Measurements from ENCODE around the gene MUCL3.
A peak's percentile ranks its signal among the peaks of the same experiment; 100 is the strongest.
"Not testable (repeated sequence)": the region's sequence is repeated elsewhere in the genome, so short reads cannot be mapped to it uniquely, and the experiment has no call there.

The MUCL3 gene

GRCh38 chr6:30914854-30915590 is 25.8 kb upstream of the MUCL3 start:
- no peak for TF ChIP-seq ZFX (IDR thresholded peaks at IDR 0.05)
- TF ChIP-seq, protein P1, sequence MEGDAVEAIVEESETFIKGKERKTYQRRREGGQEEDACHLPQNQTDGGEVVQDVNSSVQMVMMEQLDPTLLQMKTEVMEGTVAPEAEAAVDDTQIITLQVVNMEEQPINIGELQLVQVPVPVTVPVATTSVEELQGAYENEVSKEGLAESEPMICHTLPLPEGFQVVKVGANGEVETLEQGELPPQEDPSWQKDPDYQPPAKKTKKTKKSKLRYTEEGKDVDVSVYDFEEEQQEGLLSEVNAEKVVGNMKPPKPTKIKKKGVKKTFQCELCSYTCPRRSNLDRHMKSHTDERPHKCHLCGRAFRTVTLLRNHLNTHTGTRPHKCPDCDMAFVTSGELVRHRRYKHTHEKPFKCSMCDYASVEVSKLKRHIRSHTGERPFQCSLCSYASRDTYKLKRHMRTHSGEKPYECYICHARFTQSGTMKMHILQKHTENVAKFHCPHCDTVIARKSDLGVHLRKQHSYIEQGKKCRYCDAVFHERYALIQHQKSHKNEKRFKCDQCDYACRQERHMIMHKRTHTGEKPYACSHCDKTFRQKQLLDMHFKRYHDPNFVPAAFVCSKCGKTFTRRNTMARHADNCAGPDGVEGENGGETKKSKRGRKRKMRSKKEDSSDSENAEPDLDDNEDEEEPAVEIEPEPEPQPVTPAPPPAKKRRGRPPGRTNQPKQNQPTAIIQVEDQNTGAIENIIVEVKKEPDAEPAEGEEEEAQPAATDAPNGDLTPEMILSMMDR (conservative IDR thresholded peaks at IDR 0.05): no peak
- H3K27ac ChIP-seq: peak overlapping the region; percentile 88

DNA sequence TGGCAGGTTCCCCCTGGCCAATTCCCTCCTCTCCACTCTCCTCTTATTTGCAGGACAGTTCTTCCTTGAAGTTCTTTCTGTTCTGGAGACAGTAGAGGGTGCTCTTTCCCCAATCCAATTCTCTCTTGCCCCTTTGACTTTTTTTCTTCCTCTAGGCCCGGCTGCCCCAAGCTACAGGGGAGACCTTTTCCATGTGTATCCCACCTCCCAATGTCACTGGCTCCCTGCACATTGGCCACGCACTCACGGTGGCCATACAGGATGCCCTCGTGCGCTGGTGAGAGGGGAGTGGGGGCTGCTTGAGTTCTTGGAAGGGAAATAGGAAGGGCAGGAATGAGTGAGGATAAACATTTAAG is 25.2 kb upstream of the MUCL3 start:
- TF ChIP-seq, protein P1 (conservative IDR thresholded peaks at IDR 0.05): peak; percentile 84
- TF ChIP-seq ZFX (IDR thresholded peaks at IDR 0.05): no peak
- H3K27ac ChIP-seq: peak overlapping the region; percentile 88

GRCh38 chr6:30917041-30917440 is 23.7 kb upstream of the MUCL3 start:
- TF ChIP-seq, protein P1 (conservative IDR thresholded peaks at IDR 0.05): no peak
- TF ChIP-seq ZFX (IDR thresholded peaks at IDR 0.05): no peak
- H3K27ac ChIP-seq: no peak overlapping the region

DNA sequence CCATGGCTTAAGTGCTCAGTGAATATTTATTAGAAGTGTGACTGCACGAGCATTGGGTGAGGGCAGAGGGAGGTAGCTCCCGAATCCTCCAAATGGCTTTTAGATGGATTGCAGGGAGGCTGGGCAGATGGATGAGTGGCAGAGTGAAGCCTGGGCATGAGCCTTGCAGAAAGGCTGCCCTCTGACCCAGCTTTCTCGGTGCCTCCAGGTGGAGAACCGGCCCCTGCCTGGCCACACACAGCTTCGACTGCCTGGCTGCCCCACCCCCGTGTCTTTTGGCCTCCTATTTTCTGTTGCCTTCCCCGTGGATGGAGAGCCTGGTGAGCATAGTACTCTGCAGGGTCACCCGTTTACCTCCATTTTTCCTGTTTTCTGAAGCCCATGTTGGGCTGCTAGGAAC is 23.3 kb upstream of the MUCL3 start:
- H3K27ac ChIP-seq: no peak overlapping the region
- TF ChIP-seq, protein P1 (conservative IDR thresholded peaks at IDR 0.05): no peak
- no peak for TF ChIP-seq ZFX (IDR thresholded peaks at IDR 0.05)

DNA sequence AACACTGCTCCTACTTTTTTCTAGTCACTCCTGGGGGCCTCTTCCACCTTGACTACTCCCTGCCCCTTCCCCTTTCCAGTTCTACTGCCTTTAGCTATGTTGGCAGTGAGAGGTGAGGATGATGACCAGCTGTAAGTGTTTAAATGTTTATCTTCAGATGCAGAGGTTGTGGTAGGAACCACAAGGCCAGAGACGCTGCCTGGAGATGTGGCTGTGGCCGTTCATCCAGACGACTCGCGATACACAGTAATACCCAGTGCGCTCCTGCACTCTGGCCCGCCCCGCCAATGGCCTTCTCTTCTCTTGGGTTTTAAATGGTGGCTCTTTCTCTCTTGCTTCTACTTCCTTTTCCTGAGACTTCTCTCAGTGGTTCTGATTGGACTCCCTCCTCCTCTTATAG is 22.1 kb upstream of the MUCL3 start:
- no peak overlapping the region for H3K27ac ChIP-seq
- no peak for TF ChIP-seq ZFX (IDR thresholded peaks at IDR 0.05)
- TF ChIP-seq, protein P1 (conservative IDR thresholded peaks at IDR 0.05): no peak

GRCh38 chr6:30922447-30922852 is 18.3 kb upstream of the MUCL3 start:
- TF ChIP-seq ZFX (IDR thresholded peaks at IDR 0.05): no peak
- no peak overlapping the region for H3K27ac ChIP-seq

GRCh38 chr6:30924040-30924627 is 16.6 kb upstream of the MUCL3 start:
- H3K27ac ChIP-seq: not testable (repeated sequence)

DNA sequence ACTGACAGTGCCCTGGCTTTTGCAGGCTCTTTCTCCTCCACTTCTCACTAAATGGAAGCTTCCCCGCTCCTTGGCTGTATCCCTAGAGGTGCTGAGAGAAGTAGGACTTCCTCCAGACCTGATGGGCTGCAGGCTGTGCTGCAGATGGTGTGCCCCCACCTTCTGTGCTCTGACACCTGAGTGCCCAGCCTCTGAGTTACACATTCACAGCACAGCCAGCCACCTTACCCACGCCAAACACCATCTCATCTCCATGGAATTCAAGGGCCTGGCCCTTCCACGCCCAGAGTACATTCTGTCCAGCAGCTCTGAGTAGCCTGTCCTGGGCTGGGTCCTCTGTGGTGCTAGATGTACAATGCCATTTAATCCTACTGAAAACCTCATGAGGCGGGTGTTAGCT is 14.1 kb upstream of the MUCL3 start:
- TF ChIP-seq, protein P1 (conservative IDR thresholded peaks at IDR 0.05): no peak
- no peak for TF ChIP-seq ZFX (IDR thresholded peaks at IDR 0.05)
- H3K27ac ChIP-seq: no peak overlapping the region

DNA sequence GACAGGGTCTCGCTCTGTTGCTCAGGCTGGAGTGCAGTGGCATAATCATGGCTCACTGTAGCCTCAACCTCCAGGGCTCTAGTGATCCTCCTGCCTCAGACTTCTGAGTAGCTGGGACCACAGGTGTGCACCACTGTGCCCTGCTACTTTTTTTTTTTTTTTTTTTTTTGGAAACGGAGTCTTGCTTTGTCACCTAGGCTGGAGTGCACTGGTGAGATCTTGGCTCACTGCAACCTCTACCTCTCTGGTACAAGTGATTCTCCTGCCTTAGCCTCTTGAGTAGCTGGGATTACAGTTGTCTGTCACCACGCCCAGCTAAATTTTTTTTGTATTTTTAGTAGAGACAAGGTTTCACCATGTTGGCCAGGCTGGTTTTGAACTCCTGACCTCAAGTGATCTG is 13.7 kb upstream of the MUCL3 start:
- not testable (repeated sequence) for H3K27ac ChIP-seq

Data from C4-2B (cell line).